Measurements from ENCODE around the gene ADAMTSL1.

ADAMTSL1 gene

DNA sequence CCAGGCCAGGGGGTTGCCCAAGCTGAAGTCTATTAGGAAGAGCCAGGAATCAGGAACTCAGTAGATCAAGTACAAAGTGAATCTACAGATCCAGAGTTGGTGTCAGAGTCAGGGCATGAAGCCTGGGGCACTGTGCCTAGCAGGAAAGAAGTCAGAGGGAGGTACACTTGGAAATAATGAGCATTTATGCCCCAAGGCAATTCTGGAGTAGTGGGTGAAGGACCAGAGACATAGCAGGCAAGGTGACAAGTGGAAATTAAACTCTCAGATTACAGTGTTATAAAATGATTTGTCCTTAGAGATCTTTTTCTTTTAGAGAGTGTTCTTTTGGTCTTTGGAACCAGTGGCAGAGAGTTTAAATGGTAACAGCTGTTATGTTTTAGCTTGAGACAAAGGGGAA is 138.0 kb downstream of the ADAMTSL1 start:
- no peak for DNase-seq
- no peaks in the 10 kb centered on the region for H3K4me1 Mint-ChIP-seq
- H3K36me3 Mint-ChIP-seq (ENCODE audit: low read depth): no peaks in the 10 kb centered on the region
- H3K27me3 Mint-ChIP-seq: no peaks in the 10 kb centered on the region
- H3K27ac Mint-ChIP-seq: no peak overlapping the region
- no peak for ATAC-seq
- H3K9me3 Mint-ChIP-seq: no peaks in the 10 kb centered on the region
- no peak overlapping the region for H3K4me3 Mint-ChIP-seq

DNA sequence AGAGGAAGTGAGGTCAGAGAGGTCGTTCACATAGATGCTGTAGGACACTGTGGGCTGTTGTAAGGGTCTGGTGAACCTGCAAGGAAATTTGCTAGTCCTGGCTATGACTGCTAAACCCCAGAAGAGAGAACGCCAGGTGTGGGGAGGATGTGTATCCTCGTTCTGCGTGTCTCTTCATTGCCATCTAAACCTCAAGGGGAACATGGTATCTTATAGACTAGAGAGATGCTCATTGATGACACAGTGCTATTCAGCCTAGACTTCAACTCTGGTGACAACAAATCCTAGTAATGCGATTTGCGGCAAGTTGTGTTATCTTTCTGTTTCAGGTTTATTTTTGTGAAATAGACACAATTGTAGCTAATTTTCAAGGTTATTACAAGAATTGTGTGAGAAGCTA is 140.2 kb downstream of the ADAMTSL1 start:
- no peak overlapping the region for H3K4me3 Mint-ChIP-seq
- no peak for ATAC-seq

DNA sequence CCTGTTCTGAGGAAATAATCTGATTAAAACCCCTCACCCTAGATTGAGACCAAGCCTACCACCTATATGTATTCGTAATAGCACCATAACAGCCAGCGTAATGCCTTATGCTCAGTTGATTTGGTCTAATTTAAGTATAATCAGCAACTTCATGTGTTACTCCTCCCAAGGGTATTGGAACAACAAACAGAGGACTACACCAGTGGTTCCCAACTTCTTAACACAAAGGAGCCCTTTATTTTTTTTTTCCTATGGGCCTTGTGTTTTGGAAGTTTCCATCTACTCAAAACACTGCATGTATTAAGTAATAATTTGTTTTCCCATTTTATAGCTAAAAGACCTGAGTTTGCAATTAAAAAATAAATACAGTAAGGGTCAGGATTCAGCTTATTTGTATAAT is 140.7 kb downstream of the ADAMTSL1 start:
- DNase-seq (no peak), ATAC-seq (no peak)
- Mint-ChIP-seq H3K4me3 (no peak overlapping the region), H3K36me3 (ENCODE audit: low read depth) (no peaks in the 10 kb centered on the region), H3K4me1 (no peaks in the 10 kb centered on the region), H3K27me3 (no peaks in the 10 kb centered on the region), H3K27ac (no peak overlapping the region), H3K9me3 (no peaks in the 10 kb centered on the region)

More for the DNA sequence above, 140.2 kb downstream of the ADAMTSL1 start:
- H3K27ac Mint-ChIP-seq: no peak overlapping the region
- no peak for DNase-seq
- no peaks in the 10 kb centered on the region for H3K4me1 Mint-ChIP-seq
- H3K9me3 Mint-ChIP-seq: no peaks in the 10 kb centered on the region
- no peaks in the 10 kb centered on the region for H3K27me3 Mint-ChIP-seq
- no peaks in the 10 kb centered on the region for H3K36me3 Mint-ChIP-seq (ENCODE audit: low read depth)

DNA sequence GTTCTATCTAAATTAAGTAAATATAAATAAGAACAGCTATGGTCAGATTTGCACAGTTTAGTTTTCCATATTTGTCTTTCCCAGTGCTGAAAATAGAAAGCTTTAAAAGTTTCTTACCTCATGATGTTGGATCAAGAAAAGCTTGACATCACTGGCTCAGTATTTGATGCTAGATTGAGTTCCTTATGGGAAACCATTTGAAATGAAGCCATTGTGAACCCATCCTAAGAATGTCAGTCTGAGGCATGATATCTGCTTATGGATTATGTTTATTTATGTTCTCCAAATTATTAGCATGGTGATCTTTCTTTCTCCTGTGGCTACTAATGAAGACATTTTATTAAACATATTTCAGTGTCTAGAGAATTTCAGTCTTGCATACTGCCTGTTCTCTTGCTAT is 143.0 kb downstream of the ADAMTSL1 start:
- ATAC-seq (no peak), DNase-seq (no peak)
- H3K4me3 Mint-ChIP-seq: no peak overlapping the region
- H3K9me3 Mint-ChIP-seq: no peaks in the 10 kb centered on the region
- no peaks in the 10 kb centered on the region for H3K27me3 Mint-ChIP-seq
- no peaks in the 10 kb centered on the region for H3K4me1 Mint-ChIP-seq
- H3K27ac Mint-ChIP-seq: no peak overlapping the region
- H3K36me3 Mint-ChIP-seq (ENCODE audit: low read depth): no peaks in the 10 kb centered on the region

DNA sequence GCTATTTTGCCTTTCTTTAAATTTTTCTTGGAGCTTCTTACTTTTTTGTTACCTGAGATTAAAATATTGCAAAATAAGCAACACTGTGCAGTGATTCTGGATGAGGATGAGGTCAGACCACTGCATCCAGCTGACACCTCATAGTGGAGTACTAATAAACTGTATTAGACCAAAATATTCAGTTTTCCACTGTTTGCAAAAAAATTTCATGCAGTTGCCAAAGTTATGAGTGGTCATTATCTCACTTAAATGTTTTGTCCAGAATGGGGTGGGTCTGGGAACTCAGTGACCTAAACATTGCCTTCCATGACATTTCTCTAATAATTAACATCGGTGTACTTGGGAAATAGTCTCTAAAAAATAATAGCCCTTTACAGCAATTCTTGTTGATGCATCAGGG is 143.8 kb downstream of the ADAMTSL1 start:
- Mint-ChIP-seq H3K4me3 (no peak overlapping the region), H3K36me3 (ENCODE audit: low read depth) (no peaks in the 10 kb centered on the region), H3K27ac (no peak overlapping the region), H3K4me1 (no peaks in the 10 kb centered on the region), H3K9me3 (no peaks in the 10 kb centered on the region), H3K27me3 (no peaks in the 10 kb centered on the region)
- no peak for DNase-seq
- ATAC-seq: no peak

DNA sequence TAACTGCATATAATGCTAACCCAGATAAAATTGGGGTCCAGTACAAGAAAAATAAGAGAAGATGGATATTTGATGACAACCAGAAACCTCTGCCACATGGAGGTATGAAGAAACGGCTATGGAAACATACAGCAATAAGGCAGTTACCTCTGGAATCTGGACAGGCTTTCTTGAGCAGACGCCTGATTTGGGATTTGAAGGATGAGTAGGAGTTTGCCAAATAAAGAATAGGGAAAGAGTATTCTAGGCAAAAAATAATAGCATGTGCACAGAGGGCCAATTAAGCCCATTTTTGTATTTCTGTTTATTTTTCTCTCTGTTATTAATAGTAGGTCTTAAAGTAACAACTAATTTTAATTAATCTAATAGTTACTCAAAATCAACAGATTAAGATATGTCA is 144.9 kb downstream of the ADAMTSL1 start:
- no peak overlapping the region for H3K27ac Mint-ChIP-seq
- no peaks in the 10 kb centered on the region for H3K4me1 Mint-ChIP-seq
- no peaks in the 10 kb centered on the region for H3K27me3 Mint-ChIP-seq
- no peak overlapping the region for H3K4me3 Mint-ChIP-seq
- no peaks in the 10 kb centered on the region for H3K9me3 Mint-ChIP-seq
- no peak for DNase-seq
- H3K36me3 Mint-ChIP-seq (ENCODE audit: low read depth): no peaks in the 10 kb centered on the region
- ATAC-seq: no peak

DNA sequence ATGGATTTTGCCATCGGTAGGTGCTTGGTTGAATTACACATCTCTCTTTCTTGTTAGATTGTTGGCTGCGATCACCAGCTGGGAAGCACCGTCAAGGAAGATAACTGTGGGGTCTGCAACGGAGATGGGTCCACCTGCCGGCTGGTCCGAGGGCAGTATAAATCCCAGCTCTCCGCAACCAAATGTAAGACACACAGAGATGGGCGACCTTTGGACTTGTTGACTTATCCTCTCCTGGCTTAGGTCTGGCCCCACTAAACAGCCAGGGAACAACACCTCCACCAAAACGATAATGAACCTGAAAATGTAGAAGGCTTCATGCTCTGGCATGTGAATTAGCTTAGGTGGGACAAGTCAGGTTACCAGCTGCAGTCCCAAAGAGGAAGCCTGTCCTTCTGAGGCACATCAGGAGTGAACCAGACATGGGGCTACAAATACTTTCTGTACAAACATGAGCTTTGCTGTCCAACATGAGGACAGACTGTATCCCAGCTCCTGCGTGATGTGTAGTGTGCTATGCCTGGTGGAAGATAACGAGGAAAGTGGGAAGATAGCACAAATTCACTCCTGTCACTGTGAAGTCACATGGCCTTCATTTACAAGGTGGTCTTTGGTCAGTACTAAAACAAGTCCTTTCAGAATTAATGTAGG is 148.4 kb downstream of the ADAMTSL1 start:
- Mint-ChIP-seq H3K27me3 (no peaks in the 10 kb centered on the region), H3K27ac (no peak overlapping the region), H3K36me3 (ENCODE audit: low read depth) (no peaks in the 10 kb centered on the region), H3K4me3 (no peak overlapping the region), H3K4me1 (no peaks in the 10 kb centered on the region), H3K9me3 (no peaks in the 10 kb centered on the region)
- no peak for DNase-seq
- ATAC-seq: no peak

DNA sequence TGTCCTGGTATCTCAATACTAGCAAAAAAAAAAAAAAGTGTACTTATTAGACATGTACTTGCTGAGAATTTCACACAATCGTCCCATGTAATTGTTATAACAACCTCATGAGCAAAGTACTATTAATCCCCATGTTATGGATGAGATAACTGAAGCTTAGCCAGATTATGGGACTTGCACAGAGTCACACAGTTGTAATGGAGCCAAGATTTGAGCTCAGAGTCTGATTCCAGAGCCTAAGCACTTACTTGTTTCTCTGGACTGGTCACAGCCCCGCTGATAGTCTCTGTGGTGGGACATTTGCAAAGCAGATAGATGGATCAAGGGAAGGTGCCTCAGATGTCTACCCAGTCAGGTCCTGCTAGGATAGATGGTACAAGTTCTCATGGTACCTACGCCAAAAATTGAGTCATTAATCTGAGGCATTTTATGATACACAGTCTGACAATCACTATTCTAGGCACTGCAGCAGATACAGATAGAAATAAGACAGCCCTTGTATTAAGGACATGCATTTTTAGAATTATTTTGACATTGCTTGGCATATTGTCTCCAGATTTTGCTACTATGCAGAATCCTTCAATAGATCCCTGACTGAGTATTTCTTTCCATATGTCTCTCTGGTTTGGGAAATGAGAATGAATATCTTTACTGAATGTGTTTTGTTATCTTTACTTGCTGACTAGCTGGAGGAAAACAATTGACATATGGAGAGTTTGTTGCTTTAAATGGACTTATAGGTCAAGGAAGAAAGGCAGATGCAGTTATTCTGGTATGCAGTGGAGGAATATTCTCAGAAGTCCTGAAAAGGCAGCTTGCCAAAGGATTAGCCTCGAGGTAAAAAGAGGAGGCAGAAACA is 149.5 kb downstream of the ADAMTSL1 start:
- Mint-ChIP-seq H3K4me3 (no peak overlapping the region), H3K9me3 (no peaks in the 10 kb centered on the region), H3K4me1 (no peaks in the 10 kb centered on the region), H3K27ac (no peak overlapping the region), H3K27me3 (no peaks in the 10 kb centered on the region), H3K36me3 (ENCODE audit: low read depth) (no peaks in the 10 kb centered on the region)
- ATAC-seq (no peak), DNase-seq (no peak)

DNA sequence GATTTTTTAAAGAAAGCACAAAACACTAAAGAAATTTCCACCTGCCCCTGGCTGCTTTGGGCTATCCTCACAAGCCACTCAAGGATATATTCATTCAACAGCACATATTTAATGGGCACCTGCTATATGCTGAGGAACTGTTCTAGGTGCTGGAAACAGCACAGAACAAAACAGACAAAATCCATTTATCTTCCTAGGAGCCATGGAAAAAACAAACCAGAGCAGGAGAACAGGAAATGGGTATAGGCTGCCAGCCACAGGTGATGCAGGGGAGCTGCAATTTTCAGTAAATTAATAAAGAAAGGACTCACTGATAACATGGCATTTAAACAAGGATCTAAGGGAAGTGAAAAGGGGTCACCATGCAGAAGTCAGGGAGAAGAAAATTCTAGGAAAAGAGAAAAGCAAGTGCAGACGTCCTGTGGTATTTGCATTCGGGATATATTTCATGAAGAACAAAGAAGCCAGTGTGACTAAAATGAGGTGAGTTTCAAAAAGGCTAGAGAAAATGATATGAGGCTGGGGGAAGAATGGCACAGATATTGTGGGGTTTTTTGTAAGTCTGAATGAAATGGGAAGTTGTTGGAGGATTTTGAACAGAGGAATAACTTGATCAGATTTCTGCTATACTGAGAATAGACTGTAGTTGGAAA is 152.2 kb downstream of the ADAMTSL1 start:
- H3K27ac Mint-ChIP-seq: no peak overlapping the region
- H3K27me3 Mint-ChIP-seq: no peaks in the 10 kb centered on the region
- DNase-seq (no peak), ATAC-seq (no peak)
- H3K36me3 Mint-ChIP-seq (ENCODE audit: low read depth): no peaks in the 10 kb centered on the region
- no peaks in the 10 kb centered on the region for H3K4me1 Mint-ChIP-seq
- no peaks in the 10 kb centered on the region for H3K9me3 Mint-ChIP-seq
- no peak overlapping the region for H3K4me3 Mint-ChIP-seq

DNA sequence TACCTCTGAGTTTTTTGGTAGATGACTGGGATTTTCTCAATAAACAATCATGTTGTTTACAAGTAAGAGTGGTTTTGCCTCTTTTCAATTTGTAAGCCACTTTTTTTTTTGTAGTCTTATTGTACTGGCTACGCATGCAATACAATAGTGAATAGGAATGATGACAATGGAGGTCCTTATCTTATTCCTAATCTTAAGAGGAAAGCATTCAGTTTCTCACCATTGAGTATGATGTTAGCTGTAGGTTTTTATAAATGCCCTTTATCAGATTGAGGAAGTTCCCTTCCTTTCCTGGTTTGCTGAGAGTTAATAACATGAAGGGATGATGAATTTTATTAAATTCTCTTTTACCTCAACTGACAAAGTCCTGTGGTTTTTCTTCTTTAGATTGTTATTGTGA is 155.2 kb downstream of the ADAMTSL1 start:
- H3K4me3 Mint-ChIP-seq: no peak overlapping the region
- DNase-seq: no peak
- no peaks in the 10 kb centered on the region for H3K27me3 Mint-ChIP-seq

DNA sequence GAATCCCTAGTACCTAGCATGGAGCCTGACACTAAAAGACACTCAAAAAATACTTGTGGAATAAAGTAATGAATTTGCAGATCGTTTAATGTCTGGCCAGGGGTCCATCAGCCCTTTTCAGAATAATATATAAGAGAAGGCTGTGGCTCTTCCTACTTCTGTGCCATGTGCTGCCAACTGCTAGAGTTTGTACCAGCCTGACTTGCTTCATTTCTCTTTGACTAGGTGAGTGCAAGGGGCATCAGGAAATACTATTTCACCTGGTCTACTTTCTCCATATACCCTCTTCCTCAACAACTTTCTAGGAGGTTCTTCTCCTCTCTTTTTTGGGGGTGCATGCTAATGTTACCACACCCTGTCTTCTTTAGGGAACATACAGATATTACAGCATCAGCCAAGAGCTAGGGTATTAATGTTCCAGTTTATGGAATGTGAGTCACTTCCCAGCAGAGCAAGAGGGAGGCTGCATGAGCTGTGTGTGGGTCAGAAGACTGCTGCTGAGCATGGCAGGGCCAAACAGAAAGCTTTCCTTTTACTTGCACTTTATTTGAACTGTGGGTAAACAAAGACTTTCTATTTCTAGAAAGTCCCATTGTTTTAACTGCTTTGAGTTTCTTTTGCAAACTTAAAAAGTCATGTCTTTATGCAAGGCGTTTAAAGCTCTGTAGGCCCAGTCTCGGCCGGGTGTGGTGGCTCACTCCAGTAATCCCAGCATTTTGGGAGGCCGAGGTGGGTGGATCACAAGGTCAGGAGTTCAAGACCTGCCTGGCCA is 158.9 kb downstream of the ADAMTSL1 start:
- ATAC-seq: no peak
- DNase-seq: no peak
- H3K27me3 Mint-ChIP-seq: peaks cover 2% of the 10 kb centered on the region
- no peaks in the 10 kb centered on the region for H3K4me1 Mint-ChIP-seq
- H3K9me3 Mint-ChIP-seq: no peaks in the 10 kb centered on the region
- no peaks in the 10 kb centered on the region for H3K36me3 Mint-ChIP-seq (ENCODE audit: low read depth)
- no peak overlapping the region for H3K4me3 Mint-ChIP-seq
- H3K27ac Mint-ChIP-seq: no peak overlapping the region

More for the DNA sequence above, 155.2 kb downstream of the ADAMTSL1 start:
- H3K36me3 Mint-ChIP-seq (ENCODE audit: low read depth): no peaks in the 10 kb centered on the region
- H3K9me3 Mint-ChIP-seq: no peaks in the 10 kb centered on the region
- no peaks in the 10 kb centered on the region for H3K4me1 Mint-ChIP-seq
- no peak overlapping the region for H3K27ac Mint-ChIP-seq
- no peak for ATAC-seq

DNA sequence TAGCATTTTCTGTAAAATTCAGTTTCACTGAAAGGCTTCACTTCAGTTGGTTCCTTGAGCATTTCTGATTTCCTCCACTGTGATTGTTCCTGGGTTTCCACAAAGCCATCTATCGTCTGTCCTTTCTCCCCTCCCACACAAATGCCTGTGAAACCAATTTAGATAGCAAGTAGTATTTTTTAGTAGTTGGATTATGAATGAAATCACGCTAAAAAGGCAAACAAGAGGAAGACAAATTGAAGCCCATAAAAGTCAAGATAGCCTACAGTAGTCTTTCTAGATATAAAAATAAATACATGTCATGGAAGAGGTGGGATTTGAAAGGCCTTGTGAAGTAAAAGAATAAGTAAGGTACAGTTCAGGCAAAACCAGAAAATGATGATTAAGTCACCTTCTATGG is 162.8 kb downstream of the ADAMTSL1 start:
- Mint-ChIP-seq H3K36me3 (ENCODE audit: low read depth) (no peaks in the 10 kb centered on the region), H3K9me3 (no peaks in the 10 kb centered on the region), H3K27ac (no peak overlapping the region), H3K27me3 (peaks cover 2% of the 10 kb centered on the region), H3K4me1 (no peaks in the 10 kb centered on the region), H3K4me3 (no peak overlapping the region)
- ATAC-seq (no peak), DNase-seq (no peak)

DNA sequence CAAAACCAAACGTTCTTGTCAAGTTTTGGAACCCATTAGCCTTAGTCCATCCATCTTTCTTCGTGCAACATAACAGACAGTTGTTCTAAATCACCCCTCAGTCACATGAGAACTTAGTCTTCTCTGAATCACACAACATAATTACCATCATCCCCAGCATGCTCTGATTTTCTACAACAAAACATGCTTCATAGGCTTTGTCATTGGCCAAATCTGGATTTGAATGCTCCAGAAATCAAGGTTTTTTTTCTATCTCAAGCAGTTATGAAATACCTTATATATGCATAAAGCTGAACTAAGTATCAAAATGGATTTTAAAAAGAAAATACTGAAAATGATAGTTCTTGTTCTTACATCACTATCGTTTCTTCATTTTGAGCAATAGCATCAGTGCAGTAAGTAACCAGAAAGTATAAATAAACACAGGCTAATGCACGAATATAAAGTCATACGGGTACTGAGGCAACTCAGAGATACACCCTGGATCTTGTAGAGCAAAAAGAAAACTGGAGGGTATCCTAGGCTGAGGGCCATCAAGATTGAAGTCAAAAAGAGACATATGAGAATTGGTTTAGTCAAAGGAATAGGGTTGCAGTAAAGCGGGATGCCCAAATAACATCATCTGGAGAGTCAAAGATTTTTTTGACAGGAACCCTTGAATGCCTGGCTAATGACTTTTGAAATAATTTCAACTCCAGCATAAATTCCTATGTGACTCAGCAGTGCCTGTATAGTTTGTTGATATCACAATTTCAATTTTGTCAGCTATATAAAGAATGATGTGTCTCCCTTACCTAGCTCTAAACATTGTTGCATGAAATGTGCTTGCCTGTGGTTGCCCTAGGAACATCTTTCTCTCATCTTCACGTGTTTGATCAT is 164.7 kb downstream of the ADAMTSL1 start:
- Mint-ChIP-seq H3K4me1 (no peaks in the 10 kb centered on the region), H3K27me3 (peaks cover 2% of the 10 kb centered on the region), H3K27ac (no peak overlapping the region), H3K4me3 (no peak overlapping the region), H3K9me3 (no peaks in the 10 kb centered on the region), H3K36me3 (ENCODE audit: low read depth) (no peaks in the 10 kb centered on the region)
- no peak for ATAC-seq
- DNase-seq: no peak

DNA sequence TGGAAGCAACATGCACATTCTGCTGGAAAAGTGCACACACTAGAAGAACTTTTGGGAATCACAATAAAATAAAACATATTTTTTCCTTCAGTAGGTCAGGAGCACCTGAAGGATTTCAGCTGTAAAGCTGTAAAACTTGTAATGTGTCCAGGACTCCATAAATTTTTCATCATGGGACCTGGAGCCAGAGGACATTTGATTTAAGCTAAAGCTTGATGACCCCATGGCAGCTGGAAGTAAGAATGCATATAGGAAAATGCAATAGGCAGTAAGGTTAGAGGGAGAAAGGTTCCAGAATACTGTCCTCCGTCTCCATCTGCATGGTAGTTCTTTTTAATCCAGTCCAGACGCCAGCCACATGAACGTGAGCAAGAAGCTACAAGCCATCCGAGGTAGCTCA is 166.0 kb downstream of the ADAMTSL1 start:
- ATAC-seq (no peak), DNase-seq (no peak)
- Mint-ChIP-seq H3K4me1 (no peaks in the 10 kb centered on the region), H3K27me3 (peaks cover 2% of the 10 kb centered on the region), H3K9me3 (no peaks in the 10 kb centered on the region), H3K4me3 (no peak overlapping the region), H3K27ac (no peak overlapping the region), H3K36me3 (ENCODE audit: low read depth) (no peaks in the 10 kb centered on the region)

Measured in activated naive CD8-positive, alpha-beta T cell treated with anti-CD3 and anti-CD28 coated beads, Interleukin-2, amount 50 U/mL, for 24 hours (primary cell).